Activated CD4-positive, alpha-beta T cell treated with anti-CD3 and anti-CD28 coated beads for 36 hours (primary cell): ENCODE results near the gene PLIN1. TPM values are rescaled to one million over a fixed set of nuclear protein-coding genes. Genes with fewer than 3 reads are reported as not detected.

Experiments used
- ATAC-seq: fragments of 200-7000 bp; cut with Tn5 transposase; one replicate; pipeline ENCODE4 v1.10.0; 2021; ENCODE audit warnings: mild to moderate bottlenecking, moderate library complexity
- CTCF ChIA-PET: fragments of 350-600 bp; sonication (Branson Sonifier 250); formaldehyde crosslinking; loops from one replicate; lab custom pipeline; 2021; ENCODE audit warnings: antibody characterized with exemption; lab: Charles Lee
- POLR2A ChIA-PET: fragments of 350-600 bp; sonication (Branson Sonifier 250); formaldehyde crosslinking; loops from one replicate; lab custom pipeline; 2021; ENCODE audit warnings: antibody characterized with exemption, inconsistent platforms; lab: Charles Lee
- DNase-seq: peaks from one replicate; pipeline ENCODE4 v3.0.0-alpha.2; 2020
- H3K27ac Mint-ChIP-seq: one replicate; pipeline ENCODE4 v1.8.0; 2021; ENCODE audit warnings: mixed read lengths
- H3K27me3 Mint-ChIP-seq: one replicate; pipeline ENCODE4 v1.8.0; 2021; ENCODE audit warnings: mixed read lengths
- H3K36me3 Mint-ChIP-seq: one replicate; pipeline ENCODE4 v1.8.0; 2021; ENCODE audit warnings: low read depth, mixed read lengths
- H3K4me1 Mint-ChIP-seq: one replicate; pipeline ENCODE4 v1.8.0; 2021; ENCODE audit warnings: mixed read lengths
- H3K4me3 Mint-ChIP-seq: one replicate; pipeline ENCODE4 v1.8.0; 2021; ENCODE audit warnings: mild to moderate bottlenecking, moderate library complexity, mixed read lengths
- H3K9me3 Mint-ChIP-seq: one replicate; pipeline ENCODE4 v1.8.0; 2021; ENCODE audit warnings: low read depth, mixed read lengths
- intact Hi-C, 2 experiments: fragments of 100-400 bp; cut with DNase I in 1 of 2; cut with micrococcal nuclease in 1 of 2; formaldehyde crosslinking; loops; one replicate each; pipeline versions ENCODE4 v1.14.2 to v1.15.1; 2022 to 2024; cut with DNase I, micrococcal nuclease
- total RNA-seq, 2 experiments: library from RNA; stranded (reverse); gene quantifications; one replicate each; pipeline ENCODE4 v1.2.3, GENCODE V29; 2021

PLIN1 gene
- total RNA-seq, 2 experiments from 2014 or later, result 0.39 to 0.41 TPM

GRCh38 chr15:89621547-89621946 lies 57.6 kb downstream of the PLIN1 start:
- POLR2A ChIA-PET, result no interaction called here
- Mint-ChIP-seq H3K9me3 (no peaks in the 10 kb centered on the region), H3K27ac (no peak overlapping the region), H3K27me3 (no peaks in the 10 kb centered on the region), H3K4me1 (no peaks in the 10 kb centered on the region), H3K36me3 (peaks cover 76% of the 10 kb centered on the region), H3K4me3 (no peak overlapping the region)
- DNase-seq, result no peak
- ATAC-seq, result no peak
- intact Hi-C loops, result no loop called here
- CTCF ChIA-PET, result no interaction called here

GRCh38 chr15:89616228-89616627 lies 62.9 kb downstream of the PLIN1 start:
- Mint-ChIP-seq H3K4me1 (no peaks in the 10 kb centered on the region), H3K27ac (no peak overlapping the region), H3K36me3 (peaks cover 79% of the 10 kb centered on the region), H3K9me3 (peaks cover 21% of the 10 kb centered on the region), H3K27me3 (no peaks in the 10 kb centered on the region), H3K4me3 (no peak overlapping the region)
- ATAC-seq (no peak), DNase-seq (no peak)
- intact Hi-C loops, result no loop called here
- ChIA-PET CTCF (no interaction called here), POLR2A (no interaction called here)

GRCh38 chr15:89615135-89615534 lies 64.0 kb downstream of the PLIN1 start:
- Mint-ChIP-seq H3K27ac (no peak overlapping the region), H3K9me3 (peaks cover 25% of the 10 kb centered on the region), H3K27me3 (no peaks in the 10 kb centered on the region), H3K36me3 (peaks cover 83% of the 10 kb centered on the region), H3K4me1 (no peaks in the 10 kb centered on the region), H3K4me3 (no peak overlapping the region)
- intact Hi-C loops, result no loop called here
- ChIA-PET CTCF (no interaction called here), POLR2A (no interaction called here)
- DNase-seq (no peak), ATAC-seq (no peak)

Other genes with a start within 250 kb of the PLIN1 start
- not detected for gene RHCG, start 182.8 kb downstream of the PLIN1 start, total RNA-seq
- gene TICRR, start 103.9 kb downstream of the PLIN1 start, total RNA-seq, result 10 to 100 TPM; 25.7 to 28.9 TPM
- gene KIF7, start 23.9 kb downstream of the PLIN1 start, total RNA-seq, result 1 to 10 TPM; 2.1 to 2.3 TPM
- gene PEX11A, start 11.4 kb upstream of the PLIN1 start, total RNA-seq, result 1 to 10 TPM; 4.7 to 5.3 TPM
- not detected for gene WDR93, start 11.4 kb upstream of the PLIN1 start, total RNA-seq
- gene MESP1, start 71.9 kb upstream of the PLIN1 start, total RNA-seq, result 1 to 10 TPM; 2.9 to 4.6 TPM
- under 1 TPM; 0.14 to 0.30 TPM for gene MESP2, start 97.0 kb upstream of the PLIN1 start, total RNA-seq
- gene ANPEP, start 135.5 kb upstream of the PLIN1 start, total RNA-seq, result under 1 TPM; 0.09 to 0.12 TPM
- gene AP3S2, start 214.6 kb upstream of the PLIN1 start, total RNA-seq, result 10 to 100 TPM; 12.4 to 15.3 TPM
- not detected for gene ARPIN, start 233.6 kb upstream of the PLIN1 start, total RNA-seq